Activated T-cell treated with anti-CD3 and anti-CD28 coated beads for 24 hours (primary cell): ENCODE measurements around the gene SENP1.

Source experiments
- DNase-seq: peaks from one replicate; pipeline ENCODE4 v3.0.0-alpha.2; 2020; ENCODE audit warnings: low read depth

The SENP1 gene

GRCh38 chr12:47999816-48000215 lies 106.1 kb downstream of the SENP1 start:
- DNase-seq = no peak

- no peak for DNase-seq
These were observed 108.6 kb downstream of the SENP1 start for GRCh38 chr12:47997321-47997720.

GRCh38 chr12:47995981-47996401 lies 109.9 kb downstream of the SENP1 start:
- DNase-seq = no peak

- DNase-seq = no peak
These were observed 112.4 kb downstream of the SENP1 start for GRCh38 chr12:47993491-47993890.
